Colon (tissue), 2 donors: ENCODE results near the gene HP.
"Not testable (repeated sequence)": the region's sequence is repeated elsewhere in the genome, so short reads cannot be mapped to it uniquely, and the experiment has no call there.

ENCODE experiments used
- FAIRE-seq: peaks from 2 replicates; lab custom pipeline; 2012; peaks lifted over from hg19 to GRCh38; lab: Jason Lieb, UNC
- donor health status: control.
- donor health status: control.

Gene HP

DNA sequence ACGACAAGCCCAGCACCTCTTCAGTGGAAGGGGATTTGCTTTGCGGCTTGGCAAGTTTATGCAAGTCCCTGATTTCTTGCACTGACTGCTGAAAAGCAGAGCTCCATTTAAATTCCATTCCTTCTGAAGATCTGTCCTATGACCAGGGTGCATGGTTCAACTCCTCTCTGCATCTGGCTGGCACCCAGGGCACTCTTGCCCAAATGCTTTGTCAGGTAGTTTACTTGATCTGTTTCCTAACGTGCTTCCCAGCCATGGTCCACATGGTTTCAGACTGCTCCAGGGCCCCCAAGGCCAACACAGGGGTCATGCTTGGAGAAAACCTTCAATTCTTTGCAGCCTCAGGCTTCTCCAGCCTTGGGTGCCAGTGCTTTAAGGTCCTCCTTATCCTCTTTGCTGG lies 11.2 kb upstream of the HP start:
- FAIRE-seq, result no peak

DNA sequence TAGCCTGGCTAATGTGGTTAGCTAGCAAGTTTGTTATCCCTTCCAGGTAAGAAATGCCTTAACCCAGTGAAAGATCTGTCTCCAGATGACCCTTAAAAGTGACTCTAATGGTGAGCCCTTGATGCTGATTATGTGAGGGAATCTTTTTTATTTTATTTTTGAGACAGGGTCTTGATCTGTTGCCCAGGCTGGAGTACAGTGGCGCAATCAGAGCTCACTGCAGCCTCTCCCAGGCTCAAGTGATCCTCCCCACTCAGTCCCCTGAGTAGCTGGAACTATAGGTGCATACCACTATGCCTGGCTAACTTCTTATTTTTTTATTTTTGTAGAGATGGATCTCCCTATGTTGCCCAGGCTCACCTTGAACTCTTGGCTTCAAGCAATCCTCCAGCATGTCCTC lies 10.8 kb upstream of the HP start:
- FAIRE-seq, result no peak

DNA sequence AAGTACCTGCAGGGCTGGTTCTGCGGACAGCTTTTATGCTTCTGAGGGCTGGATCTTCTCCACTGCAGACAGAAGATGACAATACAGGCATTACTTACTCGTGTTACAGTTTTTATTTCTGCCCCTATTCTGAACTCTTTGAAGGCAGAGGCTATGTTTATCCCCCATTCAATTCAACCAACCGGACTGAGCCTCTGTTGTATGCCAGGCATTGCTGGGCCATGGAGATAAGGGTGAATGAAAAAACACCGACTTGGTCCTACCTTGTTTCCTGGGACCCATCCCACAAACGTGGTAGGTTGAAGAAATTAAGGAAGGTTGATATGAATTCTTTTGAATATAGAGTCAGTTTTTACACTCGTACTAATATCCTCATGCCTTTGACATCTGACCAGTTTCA lies 10.0 kb upstream of the HP start:
- FAIRE-seq, result no peak

DNA sequence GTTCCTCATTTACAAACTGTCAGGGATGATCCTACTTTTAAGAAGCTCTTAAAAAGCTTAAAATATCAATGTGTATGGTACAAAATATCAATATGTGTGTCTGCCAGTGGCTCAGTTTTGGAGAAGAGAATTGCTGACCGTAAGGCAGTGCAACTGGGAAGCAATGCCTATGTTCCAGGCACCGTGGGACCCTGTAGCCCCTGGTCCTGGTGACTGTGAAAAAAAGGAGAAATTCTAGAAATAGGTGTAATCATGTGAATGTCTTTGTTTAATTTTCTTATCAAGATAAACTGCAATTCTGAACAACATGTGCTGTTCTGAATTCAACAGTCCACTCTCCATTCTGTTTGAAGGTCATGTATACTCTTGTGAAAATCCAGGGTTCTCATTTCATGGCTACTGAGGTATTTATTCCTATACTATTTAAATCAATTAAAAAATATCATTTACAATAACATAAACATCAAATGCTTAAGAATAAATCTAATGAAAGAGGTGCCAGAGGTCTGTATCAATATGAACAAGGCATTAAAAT lies 9.4 kb upstream of the HP start:
- FAIRE-seq, result no peak

DNA sequence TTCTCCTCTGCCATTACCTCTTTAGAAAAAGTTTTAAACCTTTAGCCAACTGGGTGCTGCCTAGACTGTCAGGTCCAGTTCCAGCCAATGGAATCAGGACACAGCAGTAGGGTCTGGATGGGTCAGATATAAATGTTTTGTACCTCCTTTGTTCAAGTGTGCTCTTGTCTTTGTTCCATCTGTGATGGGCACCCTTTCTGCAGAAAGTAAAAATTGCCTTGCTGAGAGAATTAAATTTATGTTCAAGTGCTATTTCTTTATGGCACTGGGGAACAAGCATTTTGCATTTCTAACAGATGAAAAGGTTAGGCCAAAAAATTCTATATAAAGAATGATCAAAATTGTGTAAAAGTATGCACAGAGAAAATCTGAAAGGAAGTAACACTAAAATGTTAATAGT lies 5.2 kb upstream of the HP start:
- no peak for FAIRE-seq

DNA sequence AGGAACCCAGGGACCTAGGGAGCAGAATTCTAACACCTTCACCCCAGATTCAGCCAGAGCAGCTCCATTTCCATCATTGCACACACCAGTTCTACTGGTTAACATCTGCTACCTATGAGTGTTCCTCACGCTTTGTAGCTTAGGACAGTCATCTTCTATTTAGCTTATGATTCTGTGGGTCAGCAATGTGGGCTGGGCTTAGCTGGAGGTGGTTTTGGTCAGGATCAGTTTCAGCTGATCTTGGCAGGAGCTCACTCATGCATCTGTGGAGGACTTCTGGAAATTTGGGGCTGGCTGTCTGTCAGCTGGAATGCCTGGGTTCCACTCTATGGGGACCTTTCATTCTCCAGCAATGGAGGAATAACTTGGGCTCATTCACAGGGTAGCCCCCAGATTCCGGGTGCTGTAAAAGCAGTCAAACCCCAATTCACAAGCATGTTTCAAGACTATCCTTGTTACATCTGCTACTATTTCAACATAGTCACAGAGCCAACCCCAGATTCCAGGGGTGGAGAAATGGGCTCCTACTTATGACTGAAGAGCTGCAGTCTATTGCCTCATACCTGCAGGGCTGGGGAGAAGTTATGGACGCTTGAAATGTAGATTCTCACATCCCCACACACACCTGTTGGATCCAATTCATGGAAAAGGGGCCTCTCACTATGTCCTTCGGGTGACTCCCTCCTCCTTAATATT lies 3.4 kb upstream of the HP start:
- no peak for FAIRE-seq

DNA sequence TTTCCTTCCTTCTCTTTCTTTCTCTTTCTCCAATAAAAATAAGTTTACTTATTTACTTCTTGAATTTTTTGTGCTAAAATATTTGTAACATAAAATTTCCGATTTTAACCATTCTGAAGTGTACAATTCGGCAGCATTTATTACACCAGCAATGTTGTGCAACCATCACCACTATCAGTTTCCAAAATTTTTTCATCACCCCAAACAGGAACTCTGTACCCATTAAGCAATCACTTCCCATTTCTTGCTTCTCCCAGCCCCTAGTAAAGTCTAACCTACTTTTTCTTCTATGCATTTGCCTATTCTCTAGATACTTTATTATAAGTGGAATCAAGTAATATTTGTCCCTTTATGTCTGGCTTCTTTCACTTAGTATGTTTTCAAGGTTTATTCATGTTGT lies 2.5 kb upstream of the HP start:
- FAIRE-seq, result no peak

DNA sequence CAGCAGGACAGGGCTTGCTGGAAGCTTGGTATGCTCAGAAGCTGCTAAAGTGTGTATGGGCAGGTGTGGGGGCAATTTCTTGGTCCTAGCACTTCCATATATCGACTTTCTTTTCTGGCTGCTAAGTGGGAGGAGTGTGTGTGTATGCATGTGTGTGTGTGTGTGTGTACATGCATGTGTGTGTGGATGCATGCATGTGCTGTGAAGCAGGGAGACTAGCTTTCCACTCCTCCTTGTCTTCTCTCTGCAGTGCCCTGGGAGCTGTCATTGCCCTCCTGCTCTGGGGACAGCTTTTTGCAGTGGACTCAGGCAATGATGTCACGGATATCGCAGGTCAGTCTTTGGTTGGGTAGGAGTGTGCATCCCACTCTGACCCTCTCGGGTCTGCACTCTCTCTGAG lies 1.6 kb downstream of the HP start:
- no peak for FAIRE-seq

DNA sequence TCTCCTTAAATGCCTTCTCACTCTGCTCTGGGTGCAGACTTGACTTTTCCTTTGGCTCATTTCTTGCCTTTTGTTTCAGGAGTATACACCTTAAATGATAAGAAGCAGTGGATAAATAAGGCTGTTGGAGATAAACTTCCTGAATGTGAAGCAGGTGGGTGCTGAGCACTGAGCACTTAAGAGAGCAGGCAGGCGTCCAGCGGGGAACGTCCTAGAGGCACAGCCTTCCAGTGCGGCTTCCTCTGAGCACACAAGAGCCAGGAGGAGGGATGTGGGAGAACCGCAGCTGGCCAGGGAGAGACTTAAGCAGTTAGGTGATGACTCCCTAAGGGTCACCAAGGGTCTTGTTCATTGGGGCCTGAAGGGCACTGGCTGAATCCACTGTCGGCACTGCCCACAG lies 3.0 kb downstream of the HP start:
- peak; percentile 10 for FAIRE-seq

DNA sequence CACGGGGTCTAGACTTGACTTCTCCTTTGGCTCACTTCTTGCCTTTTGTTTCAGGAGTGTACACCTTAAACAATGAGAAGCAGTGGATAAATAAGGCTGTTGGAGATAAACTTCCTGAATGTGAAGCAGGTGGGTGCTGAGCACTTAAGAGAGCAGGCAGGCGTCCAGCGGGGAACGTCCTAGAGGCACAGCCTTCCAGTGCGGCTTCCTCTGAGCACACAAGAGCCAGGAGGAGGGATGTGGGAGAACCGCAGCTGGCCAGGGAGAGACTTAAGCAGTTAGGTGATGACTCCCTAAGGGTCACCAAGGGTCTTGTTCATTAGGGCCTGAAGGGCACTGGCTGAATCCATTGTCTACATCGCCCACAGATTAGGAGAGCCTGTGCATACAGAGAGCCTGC lies 4.8 kb downstream of the HP start:
- FAIRE-seq, result not testable (repeated sequence)

DNA sequence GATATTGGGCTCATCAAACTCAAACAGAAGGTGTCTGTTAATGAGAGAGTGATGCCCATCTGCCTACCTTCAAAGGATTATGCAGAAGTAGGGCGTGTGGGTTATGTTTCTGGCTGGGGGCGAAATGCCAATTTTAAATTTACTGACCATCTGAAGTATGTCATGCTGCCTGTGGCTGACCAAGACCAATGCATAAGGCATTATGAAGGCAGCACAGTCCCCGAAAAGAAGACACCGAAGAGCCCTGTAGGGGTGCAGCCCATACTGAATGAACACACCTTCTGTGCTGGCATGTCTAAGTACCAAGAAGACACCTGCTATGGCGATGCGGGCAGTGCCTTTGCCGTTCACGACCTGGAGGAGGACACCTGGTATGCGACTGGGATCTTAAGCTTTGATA lies 6.1 kb downstream of the HP start:
- no peak for FAIRE-seq

DNA sequence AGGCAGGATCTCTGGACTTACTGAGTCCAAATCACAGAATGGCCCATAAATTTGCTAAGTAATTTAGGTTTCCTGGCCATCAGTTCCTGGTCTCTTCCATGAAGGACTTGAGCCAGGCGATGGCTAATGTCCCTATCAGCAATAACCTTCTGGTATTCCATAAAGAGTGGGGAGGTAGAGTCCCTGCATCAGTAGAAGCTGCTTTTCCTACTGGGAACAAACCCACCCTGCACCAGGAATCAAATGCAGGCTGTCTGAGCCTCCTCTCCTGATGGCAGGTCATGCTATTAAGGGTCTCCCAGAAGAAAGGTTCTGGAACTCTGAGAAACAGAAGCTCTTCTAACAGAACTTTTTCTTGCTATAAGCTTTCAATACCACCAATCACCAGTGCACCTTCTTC lies 7.3 kb downstream of the HP start:
- FAIRE-seq, result no peak

DNA sequence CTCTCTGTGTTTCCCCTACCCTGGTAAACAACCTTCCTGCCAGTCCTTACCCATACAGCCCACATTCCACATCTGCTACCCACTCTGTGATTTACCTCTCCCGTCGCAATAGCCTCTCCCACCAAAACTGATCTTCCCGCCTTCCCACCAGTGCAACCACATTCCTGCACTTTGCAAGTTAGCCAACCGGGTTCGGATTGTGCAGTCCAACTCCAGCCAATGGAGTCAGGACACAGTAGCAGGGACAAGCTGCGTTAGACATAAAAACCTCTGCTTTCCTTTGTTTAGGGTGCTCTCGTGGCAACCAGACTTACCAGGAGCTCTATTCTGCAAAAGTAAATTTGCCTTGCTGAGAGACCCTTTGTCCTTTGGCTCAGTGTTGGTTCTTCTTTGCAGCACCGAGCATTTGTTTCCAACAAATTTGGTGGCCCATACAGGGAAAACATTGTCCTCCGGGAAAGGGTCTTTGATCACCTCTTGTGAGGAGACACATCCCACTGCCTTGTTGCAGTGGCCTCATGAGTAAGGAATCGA lies 10.1 kb downstream of the HP start:
- no peak for FAIRE-seq

DNA sequence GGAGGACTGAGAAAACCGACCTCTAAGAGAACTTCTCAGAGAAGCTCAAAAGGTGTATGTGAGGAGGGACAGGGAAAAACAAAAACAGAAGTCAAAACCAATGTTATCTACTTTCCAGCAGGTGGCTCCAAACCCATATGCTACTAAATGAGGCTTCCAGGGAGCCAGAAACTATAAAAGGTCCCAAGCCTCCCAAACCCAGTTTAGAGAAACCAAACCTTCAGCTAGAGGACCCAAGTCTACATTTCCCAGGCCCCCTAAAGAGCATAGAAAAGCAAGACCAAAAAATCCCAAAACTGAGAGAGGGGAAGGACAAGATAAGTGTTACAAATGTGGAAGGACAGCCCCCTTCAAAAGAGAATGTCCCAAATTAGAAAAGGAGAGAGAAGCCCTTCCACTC lies 12.4 kb downstream of the HP start:
- peak; percentile 86 for FAIRE-seq

DNA sequence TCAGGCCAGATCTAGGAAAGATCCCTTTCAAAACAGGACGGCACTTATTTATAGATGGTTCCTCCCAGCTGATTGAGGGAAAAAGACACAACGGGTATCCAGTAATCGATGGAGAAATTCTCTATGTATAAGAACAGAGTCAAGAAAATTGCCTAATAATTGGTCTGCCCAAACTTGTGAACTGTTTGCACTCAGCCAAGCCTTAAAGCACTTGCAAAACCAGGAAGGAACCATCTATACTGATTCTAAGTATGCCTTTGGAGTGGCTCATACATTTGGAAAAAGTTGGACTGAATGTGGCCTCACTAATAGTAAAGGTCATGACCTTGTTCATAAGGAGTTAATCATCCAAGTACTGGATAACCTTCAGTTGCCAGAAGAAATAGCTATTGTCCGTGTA lies 14.6 kb downstream of the HP start:
- FAIRE-seq, result no peak

DNA sequence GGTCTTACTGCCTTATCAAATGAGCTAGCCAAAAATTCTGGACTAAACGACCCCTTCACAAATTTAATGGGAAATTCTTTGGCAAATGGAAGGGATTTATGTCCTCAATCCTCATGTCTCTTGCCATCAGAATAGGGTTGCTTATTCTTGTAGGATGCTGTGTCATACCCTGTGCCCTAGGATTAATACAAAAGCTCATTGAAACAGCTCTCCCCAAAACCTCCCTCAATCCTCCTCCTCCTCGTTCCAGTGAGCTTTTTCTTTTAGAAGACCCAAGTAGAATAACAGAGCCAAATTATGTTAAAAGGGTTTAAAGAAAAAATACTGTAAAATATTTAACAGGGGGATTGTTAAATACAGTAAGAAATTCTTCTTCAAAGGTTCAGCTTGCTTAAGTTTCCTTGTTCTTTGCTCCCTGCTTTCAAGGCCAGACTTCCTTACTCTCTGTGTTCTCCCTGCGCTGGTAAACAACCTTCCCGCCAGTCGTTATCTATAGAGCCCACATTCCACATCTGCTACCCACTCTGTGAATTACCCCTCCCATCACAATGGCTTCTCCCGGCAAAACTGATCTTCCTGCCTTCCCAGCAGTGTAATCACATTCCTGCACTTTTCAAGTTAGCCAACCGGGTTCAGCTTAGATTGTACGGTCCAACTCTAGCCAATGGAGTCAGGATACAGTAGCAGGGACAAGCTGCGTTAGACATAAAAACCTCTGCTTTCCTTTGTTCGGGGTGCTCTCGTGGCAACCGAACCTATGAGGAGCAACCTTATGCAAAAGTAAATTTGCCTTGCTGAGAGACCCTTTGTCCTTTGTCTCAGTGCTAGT lies 18.4 kb downstream of the HP start:
- FAIRE-seq, result peak; percentile 91

DNA sequence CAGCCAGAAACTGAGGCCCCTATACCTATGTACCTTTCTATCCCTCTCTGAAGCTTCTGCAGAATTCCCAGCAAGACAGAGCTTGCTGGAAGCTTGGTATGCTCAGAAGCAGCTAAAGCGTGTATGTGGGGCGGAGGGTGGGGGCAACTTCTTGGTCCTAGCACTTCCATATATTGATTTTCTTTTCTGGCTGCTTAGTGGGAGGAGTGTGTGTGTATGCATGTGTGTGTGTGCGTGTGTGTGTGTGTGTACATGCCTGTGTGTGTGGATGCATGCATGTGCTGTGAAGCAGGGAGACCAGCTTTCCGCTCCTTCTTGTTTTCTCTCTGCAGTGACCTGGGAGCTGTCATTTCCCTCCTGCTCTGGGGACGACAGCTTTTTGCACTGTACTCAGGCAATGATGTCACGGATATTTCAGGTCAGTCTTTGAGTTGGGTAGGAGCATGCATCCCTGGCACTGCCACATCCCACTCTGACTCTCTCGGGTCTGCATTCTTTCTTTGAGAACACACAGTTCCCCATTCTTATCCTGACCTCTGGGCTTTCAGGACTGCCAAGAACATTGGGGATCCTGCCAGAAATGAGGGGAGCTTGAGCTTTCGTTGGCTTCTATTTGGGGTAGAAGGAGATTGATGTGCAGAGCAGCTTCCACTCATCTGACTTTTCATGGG lies 19.4 kb downstream of the HP start:
- no peak for FAIRE-seq

DNA sequence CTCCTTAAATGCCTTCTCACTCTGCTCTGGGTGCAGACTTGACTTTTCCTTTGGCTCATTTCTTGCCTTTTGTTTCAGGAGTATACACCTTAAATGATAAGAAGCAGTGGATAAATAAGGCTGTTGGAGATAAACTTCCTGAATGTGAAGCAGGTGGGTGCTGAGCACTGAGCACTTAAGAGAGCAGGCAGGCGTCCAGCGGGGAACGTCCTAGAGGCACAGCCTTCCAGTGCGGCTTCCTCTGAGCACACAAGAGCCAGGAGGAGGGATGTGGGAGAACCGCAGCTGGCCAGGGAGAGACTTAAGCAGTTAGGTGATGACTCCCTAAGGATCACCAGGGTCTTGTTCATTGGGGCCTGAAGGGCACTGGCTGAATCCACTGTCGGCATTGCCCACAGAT lies 20.8 kb downstream of the HP start:
- FAIRE-seq, result peak; percentile 57

DNA sequence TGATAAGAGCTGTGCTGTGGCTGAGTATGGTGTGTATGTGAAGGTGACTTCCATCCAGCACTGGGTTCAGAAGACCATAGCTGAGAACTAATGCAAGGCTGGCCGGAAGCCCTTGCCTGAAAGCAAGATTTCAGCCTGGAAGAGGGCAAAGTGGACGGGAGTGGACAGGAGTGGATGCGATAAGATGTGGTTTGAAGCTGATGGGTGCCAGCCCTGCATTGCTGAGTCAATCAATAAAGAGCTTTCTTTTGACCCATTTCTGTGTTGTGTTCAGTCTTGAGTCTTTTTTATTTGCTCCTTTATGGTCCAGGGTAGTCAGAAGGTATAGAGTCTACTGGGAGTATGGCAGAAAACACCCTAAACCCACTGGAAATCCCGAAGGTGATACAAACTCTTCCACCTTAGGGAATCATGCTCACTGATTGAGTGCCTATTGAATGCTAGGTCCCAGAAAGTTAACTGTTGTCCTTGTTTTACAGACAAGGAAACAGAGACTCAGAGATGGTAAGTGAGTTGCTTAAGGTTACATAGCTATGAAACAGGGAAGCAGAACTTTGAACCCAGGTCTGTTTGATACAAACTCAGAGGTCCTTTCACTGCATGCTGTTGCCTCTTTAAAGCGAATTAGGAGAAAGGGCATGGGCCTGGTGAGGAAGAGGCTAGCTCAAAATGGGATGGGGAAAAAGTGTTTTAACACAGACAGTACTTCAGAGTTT lies 22.8 kb downstream of the HP start:
- FAIRE-seq, result peak; percentile 47

DNA sequence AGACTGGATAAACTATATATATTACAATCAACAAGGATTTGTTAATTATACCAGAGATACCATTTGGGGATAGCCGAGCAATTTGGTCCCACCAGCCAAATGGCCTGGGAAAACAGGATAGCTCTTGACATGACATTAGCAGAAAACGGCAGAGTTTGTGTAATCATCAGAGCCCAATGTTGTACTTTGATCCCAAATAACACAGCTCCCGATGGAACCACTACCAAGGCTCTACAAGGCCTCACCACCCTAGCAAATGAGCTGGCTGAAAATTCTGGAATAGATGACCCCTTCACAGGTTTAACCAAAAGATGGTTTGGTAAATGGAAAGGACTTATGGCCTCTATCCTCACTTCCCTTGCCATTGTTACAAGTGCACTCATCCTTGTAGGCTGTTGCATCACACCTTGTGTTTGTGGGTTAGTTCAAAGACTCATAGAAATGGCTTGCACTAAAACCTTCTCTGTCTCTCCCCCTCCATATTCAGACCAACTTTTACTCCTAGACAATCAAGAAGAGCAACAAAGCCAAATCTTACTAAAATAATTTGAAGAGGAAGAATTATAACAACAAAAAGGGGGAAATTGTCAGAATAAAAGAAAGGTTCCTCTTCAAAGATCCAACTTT lies 29.6 kb downstream of the HP start:
- FAIRE-seq, result no peak

DNA sequence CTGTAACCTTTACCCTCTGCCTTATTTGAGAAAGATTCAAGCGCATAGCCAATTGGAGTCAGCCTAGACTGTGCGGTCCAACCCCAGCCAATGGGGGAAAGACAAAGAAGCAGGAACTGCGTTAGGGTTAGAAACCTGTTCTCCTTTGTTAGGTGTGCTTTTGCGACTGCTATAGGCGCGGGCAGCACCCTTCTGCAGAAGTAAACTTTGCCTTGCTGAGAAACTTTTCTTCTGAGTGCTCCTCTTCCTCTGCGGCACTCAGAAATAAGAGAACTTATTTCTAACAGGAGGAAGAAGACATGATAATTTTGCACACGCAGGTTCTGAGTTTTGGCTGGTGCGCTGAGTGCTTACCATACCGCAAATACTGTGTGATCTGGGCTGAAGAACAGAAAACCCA lies 30.1 kb downstream of the HP start:
- FAIRE-seq, result no peak

DNA sequence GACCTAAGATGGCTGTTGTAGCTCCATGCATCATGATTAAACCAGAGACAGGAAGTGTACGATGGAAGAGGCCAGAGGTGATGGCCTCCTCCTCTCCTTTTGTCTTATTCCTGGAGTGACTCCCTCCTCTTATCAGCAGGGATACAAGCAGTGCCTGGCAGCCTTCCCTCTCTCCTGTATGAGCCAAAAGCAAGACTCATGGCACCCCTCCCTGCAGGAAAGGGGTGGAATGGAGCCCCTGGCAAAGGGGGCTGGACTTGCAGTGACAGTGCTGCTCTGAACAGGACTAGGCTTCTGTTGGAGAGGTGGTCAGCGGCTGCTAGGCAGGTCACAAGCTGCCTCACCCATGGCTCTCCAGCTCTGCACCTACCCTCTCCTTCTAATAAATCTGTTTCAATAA lies 30.7 kb downstream of the HP start:
- FAIRE-seq, result no peak
